ENCODE data around the gene NPEPPS. TPM values are rescaled to one million over a fixed set of nuclear protein-coding genes. Genes with fewer than 3 reads are reported as not detected.
"Not testable (repeated sequence)": the region's sequence is repeated elsewhere in the genome, so short reads cannot be mapped to it uniquely, and the experiment has no call there.

Gene NPEPPS
- total RNA-seq, 1 donor from 2014 or later, result 140 TPM

GRCh38 chr17:47521434-47521833 lies 9.5 kb upstream of the NPEPPS start:
- POLR2A ChIA-PET; H3K9me3 Mint-ChIP-seq; intact Hi-C loops (cut with micrococcal nuclease): not testable (repeated sequence)

GRCh38 chr17:47522341-47522740 lies 8.6 kb upstream of the NPEPPS start:
- H3K4me3 Mint-ChIP-seq; CTCF ChIA-PET; H3K36me3 Mint-ChIP-seq (ENCODE audit: low read depth); intact Hi-C loops (cut with micrococcal nuclease); H3K4me1 Mint-ChIP-seq; H3K27ac Mint-ChIP-seq; DNase-seq; POLR2A ChIA-PET; H3K9me3 Mint-ChIP-seq; H3K27me3 Mint-ChIP-seq: not testable (repeated sequence)
- peak; percentile 52 for ATAC-seq (ENCODE audit: low read depth)

More at GRCh38 chr17:47521434-47521833, 9.5 kb upstream of the NPEPPS start:
- CTCF ChIA-PET; H3K4me3 Mint-ChIP-seq; H3K27ac Mint-ChIP-seq; H3K36me3 Mint-ChIP-seq (ENCODE audit: low read depth); H3K4me1 Mint-ChIP-seq; DNase-seq; H3K27me3 Mint-ChIP-seq; ATAC-seq (ENCODE audit: low read depth): not testable (repeated sequence)

GRCh38 chr17:47531233-47531820 lies 419 bp downstream of the NPEPPS start:
- Mint-ChIP-seq H3K4me1 (peaks cover 18% of the 10 kb centered on the region), H3K4me3 (peak overlapping the region; percentile 92)
- H3K9me3 Mint-ChIP-seq; H3K36me3 Mint-ChIP-seq (ENCODE audit: low read depth); POLR2A ChIA-PET; DNase-seq; H3K27me3 Mint-ChIP-seq; CTCF ChIA-PET; H3K27ac Mint-ChIP-seq: not testable (repeated sequence)
- ATAC-seq (ENCODE audit: low read depth), result peak; percentile 34
- intact Hi-C loops (cut with micrococcal nuclease), result loop anchor here (2.0 to 10.0 kb wide), 3 partner anchors 39 to 209 kb away; partner anchors contain the start of gene EFCAB13

- H3K4me1 Mint-ChIP-seq; ATAC-seq (ENCODE audit: low read depth); H3K4me3 Mint-ChIP-seq; H3K27me3 Mint-ChIP-seq; POLR2A ChIA-PET; H3K36me3 Mint-ChIP-seq (ENCODE audit: low read depth); DNase-seq; CTCF ChIA-PET; H3K27ac Mint-ChIP-seq; H3K9me3 Mint-ChIP-seq: not testable (repeated sequence)
- intact Hi-C loops (cut with micrococcal nuclease), result loop anchor here (10.0 kb wide), 1 partner anchor 56 kb away; no protein-coding TSS in a partner anchor
Observed at GRCh38 chr17:47539085-47539484, 8.2 kb downstream of the NPEPPS start.

GRCh38 chr17:47541676-47542075 lies 10.8 kb downstream of the NPEPPS start:
- CTCF ChIA-PET; intact Hi-C loops (cut with micrococcal nuclease): not testable (repeated sequence)
- H3K36me3 Mint-ChIP-seq (ENCODE audit: low read depth), result peaks cover 12% of the 10 kb centered on the region

GRCh38 chr17:47544327-47544726 lies 13.4 kb downstream of the NPEPPS start:
- H3K4me3 Mint-ChIP-seq; H3K27ac Mint-ChIP-seq; CTCF ChIA-PET; H3K9me3 Mint-ChIP-seq; ATAC-seq (ENCODE audit: low read depth); H3K27me3 Mint-ChIP-seq; intact Hi-C loops (cut with micrococcal nuclease); DNase-seq; POLR2A ChIA-PET; H3K4me1 Mint-ChIP-seq: not testable (repeated sequence)
- H3K36me3 Mint-ChIP-seq (ENCODE audit: low read depth), result peaks cover 21% of the 10 kb centered on the region

More at GRCh38 chr17:47541676-47542075, 10.8 kb downstream of the NPEPPS start:
- H3K9me3 Mint-ChIP-seq; ATAC-seq (ENCODE audit: low read depth); DNase-seq; H3K27ac Mint-ChIP-seq; H3K27me3 Mint-ChIP-seq; H3K4me1 Mint-ChIP-seq; POLR2A ChIA-PET; H3K4me3 Mint-ChIP-seq: not testable (repeated sequence)

- DNase-seq; H3K27me3 Mint-ChIP-seq; intact Hi-C loops (cut with micrococcal nuclease); CTCF ChIA-PET; H3K4me1 Mint-ChIP-seq; ATAC-seq (ENCODE audit: low read depth); H3K9me3 Mint-ChIP-seq; H3K4me3 Mint-ChIP-seq; H3K27ac Mint-ChIP-seq; POLR2A ChIA-PET: not testable (repeated sequence)
- H3K36me3 Mint-ChIP-seq (ENCODE audit: low read depth), result peaks cover 14% of the 10 kb centered on the region
Observed at GRCh38 chr17:47554733-47555132, 23.8 kb downstream of the NPEPPS start.

GRCh38 chr17:47556108-47556507 lies 25.2 kb downstream of the NPEPPS start:
- H3K4me3 Mint-ChIP-seq; H3K27me3 Mint-ChIP-seq; CTCF ChIA-PET; POLR2A ChIA-PET; H3K9me3 Mint-ChIP-seq; intact Hi-C loops (cut with micrococcal nuclease); H3K36me3 Mint-ChIP-seq (ENCODE audit: low read depth); DNase-seq; H3K27ac Mint-ChIP-seq; ATAC-seq (ENCODE audit: low read depth): not testable (repeated sequence)
- H3K4me1 Mint-ChIP-seq, result peaks cover 13% of the 10 kb centered on the region

- intact Hi-C loops (cut with micrococcal nuclease); H3K4me3 Mint-ChIP-seq; H3K36me3 Mint-ChIP-seq (ENCODE audit: low read depth); H3K9me3 Mint-ChIP-seq; POLR2A ChIA-PET; CTCF ChIA-PET; H3K27ac Mint-ChIP-seq; H3K27me3 Mint-ChIP-seq; ATAC-seq (ENCODE audit: low read depth); DNase-seq: not testable (repeated sequence)
- H3K4me1 Mint-ChIP-seq, result peaks cover 17% of the 10 kb centered on the region
Observed at GRCh38 chr17:47560517-47561043, 29.7 kb downstream of the NPEPPS start.

- CTCF ChIA-PET; H3K27me3 Mint-ChIP-seq; H3K4me3 Mint-ChIP-seq; ATAC-seq (ENCODE audit: low read depth); H3K27ac Mint-ChIP-seq; H3K36me3 Mint-ChIP-seq (ENCODE audit: low read depth); intact Hi-C loops (cut with micrococcal nuclease); POLR2A ChIA-PET; DNase-seq; H3K9me3 Mint-ChIP-seq: not testable (repeated sequence)
- H3K4me1 Mint-ChIP-seq, result peaks cover 15% of the 10 kb centered on the region
Observed at GRCh38 chr17:47561698-47562405, 30.9 kb downstream of the NPEPPS start.

- not testable (repeated sequence) for H3K27ac Mint-ChIP-seq
Observed at GRCh38 chr17:47562406-47562705, 31.4 kb downstream of the NPEPPS start.

GRCh38 chr17:47567261-47567660 lies 36.4 kb downstream of the NPEPPS start:
- intact Hi-C loops (cut with micrococcal nuclease); H3K9me3 Mint-ChIP-seq; H3K27ac Mint-ChIP-seq; H3K4me1 Mint-ChIP-seq; H3K4me3 Mint-ChIP-seq; CTCF ChIA-PET; ATAC-seq (ENCODE audit: low read depth); POLR2A ChIA-PET; DNase-seq; H3K27me3 Mint-ChIP-seq: not testable (repeated sequence)
- peaks cover 17% of the 10 kb centered on the region for H3K36me3 Mint-ChIP-seq (ENCODE audit: low read depth)

More at GRCh38 chr17:47562406-47562705, 31.4 kb downstream of the NPEPPS start:
- CTCF ChIA-PET; ATAC-seq (ENCODE audit: low read depth); intact Hi-C loops (cut with micrococcal nuclease); POLR2A ChIA-PET; H3K9me3 Mint-ChIP-seq; H3K36me3 Mint-ChIP-seq (ENCODE audit: low read depth); H3K4me3 Mint-ChIP-seq; H3K27me3 Mint-ChIP-seq; DNase-seq: not testable (repeated sequence)
- peaks cover 14% of the 10 kb centered on the region for H3K4me1 Mint-ChIP-seq

Measured in activated B cell treated with CpG ODN at 0.5 μM for 24 hours (primary cell).